ENCODE measurements around the gene TMEM273.

Gene TMEM273

GRCh38 chr10:49231086-49231820 lies 43.1 kb upstream of the TMEM273 start (continued):
- TF ChIP-seq CSRNP3 (CRISPR knock-in tag; IDR thresholded peaks at IDR 0.05) (no peak), SNAI2 (CRISPR knock-in tag; IDR thresholded peaks at IDR 0.05) (no peak), TSHZ2 (CRISPR knock-in tag; IDR thresholded peaks at IDR 0.05) (no peak), TCF4 (CRISPR knock-in tag; IDR thresholded peaks at IDR 0.05; ENCODE audit: borderline replicate concordance) (no peak), POU6F1 (CRISPR knock-in tag; IDR thresholded peaks at IDR 0.05; ENCODE audit: borderline replicate concordance, low read depth) (no peak), ZFP3 (CRISPR knock-in tag; IDR thresholded peaks at IDR 0.05) (no peak), ZNF565 (CRISPR knock-in tag; conservative IDR thresholded peaks at IDR 0.05; ENCODE audit: low read depth) (no peak), ISL1 (CRISPR knock-in tag; IDR thresholded peaks at IDR 0.05) (no peak)

GRCh38 chr10:49230004-49230403 lies 41.8 kb upstream of the TMEM273 start:
- no peak for ATAC-seq
- TF ChIP-seq TCF4 (CRISPR knock-in tag; IDR thresholded peaks at IDR 0.05; ENCODE audit: borderline replicate concordance) (no peak), BACH2 (CRISPR knock-in tag; IDR thresholded peaks at IDR 0.05; ENCODE audit: borderline replicate concordance) (no peak), PPARA (CRISPR knock-in tag; IDR thresholded peaks at IDR 0.05; ENCODE audit: borderline replicate concordance) (no peak), ISL1 (CRISPR knock-in tag; IDR thresholded peaks at IDR 0.05) (no peak), ZNF70 (CRISPR knock-in tag; IDR thresholded peaks at IDR 0.05) (no peak), ZFP3 (CRISPR knock-in tag; IDR thresholded peaks at IDR 0.05) (no peak), CREB5 (CRISPR knock-in tag; IDR thresholded peaks at IDR 0.05; ENCODE audit: low read depth) (no peak), OSR1 (CRISPR knock-in tag; IDR thresholded peaks at IDR 0.05) (no peak), RARB (CRISPR knock-in tag; IDR thresholded peaks at IDR 0.05) (no peak), PATZ1 (CRISPR knock-in tag; IDR thresholded peaks at IDR 0.05; ENCODE audit: borderline replicate concordance) (no peak)

GRCh38 chr10:49228677-49229076 lies 40.5 kb upstream of the TMEM273 start:
- no peak for ATAC-seq
- TF ChIP-seq ZNF8 (CRISPR knock-in tag; IDR thresholded peaks at IDR 0.05) (no peak), SNAI2 (CRISPR knock-in tag; IDR thresholded peaks at IDR 0.05) (no peak), CSRNP3 (CRISPR knock-in tag; IDR thresholded peaks at IDR 0.05) (no peak), CREB5 (CRISPR knock-in tag; IDR thresholded peaks at IDR 0.05; ENCODE audit: low read depth) (no peak), RARB (CRISPR knock-in tag; IDR thresholded peaks at IDR 0.05) (no peak), GLIS3 (CRISPR knock-in tag; IDR thresholded peaks at IDR 0.05) (no peak), POU6F1 (CRISPR knock-in tag; IDR thresholded peaks at IDR 0.05; ENCODE audit: borderline replicate concordance, low read depth) (no peak), ZFP30 (CRISPR knock-in tag; IDR thresholded peaks at IDR 0.05) (no peak), ZNF565 (CRISPR knock-in tag; conservative IDR thresholded peaks at IDR 0.05; ENCODE audit: low read depth) (no peak), ARNTL (CRISPR knock-in tag; IDR thresholded peaks at IDR 0.05; ENCODE audit: borderline replicate concordance, low read depth) (no peak), CSDC2 (CRISPR knock-in tag; IDR thresholded peaks at IDR 0.05) (no peak), PATZ1 (CRISPR knock-in tag; IDR thresholded peaks at IDR 0.05; ENCODE audit: borderline replicate concordance) (no peak), TCF4 (CRISPR knock-in tag; IDR thresholded peaks at IDR 0.05; ENCODE audit: borderline replicate concordance) (no peak)

Measured in SK-N-SH treated with all-trans-retinoic acid at 6 μM for 48 hours (cell line).